ENCODE measurements around the gene TLE3. TPM values are rescaled to one million over a fixed set of nuclear protein-coding genes. Genes with fewer than 3 reads are reported as not detected.

TLE3 gene
- polyA plus RNA-seq, 4 donors, result 30.9 to 51.6 (median 39.8) TPM

DNA sequence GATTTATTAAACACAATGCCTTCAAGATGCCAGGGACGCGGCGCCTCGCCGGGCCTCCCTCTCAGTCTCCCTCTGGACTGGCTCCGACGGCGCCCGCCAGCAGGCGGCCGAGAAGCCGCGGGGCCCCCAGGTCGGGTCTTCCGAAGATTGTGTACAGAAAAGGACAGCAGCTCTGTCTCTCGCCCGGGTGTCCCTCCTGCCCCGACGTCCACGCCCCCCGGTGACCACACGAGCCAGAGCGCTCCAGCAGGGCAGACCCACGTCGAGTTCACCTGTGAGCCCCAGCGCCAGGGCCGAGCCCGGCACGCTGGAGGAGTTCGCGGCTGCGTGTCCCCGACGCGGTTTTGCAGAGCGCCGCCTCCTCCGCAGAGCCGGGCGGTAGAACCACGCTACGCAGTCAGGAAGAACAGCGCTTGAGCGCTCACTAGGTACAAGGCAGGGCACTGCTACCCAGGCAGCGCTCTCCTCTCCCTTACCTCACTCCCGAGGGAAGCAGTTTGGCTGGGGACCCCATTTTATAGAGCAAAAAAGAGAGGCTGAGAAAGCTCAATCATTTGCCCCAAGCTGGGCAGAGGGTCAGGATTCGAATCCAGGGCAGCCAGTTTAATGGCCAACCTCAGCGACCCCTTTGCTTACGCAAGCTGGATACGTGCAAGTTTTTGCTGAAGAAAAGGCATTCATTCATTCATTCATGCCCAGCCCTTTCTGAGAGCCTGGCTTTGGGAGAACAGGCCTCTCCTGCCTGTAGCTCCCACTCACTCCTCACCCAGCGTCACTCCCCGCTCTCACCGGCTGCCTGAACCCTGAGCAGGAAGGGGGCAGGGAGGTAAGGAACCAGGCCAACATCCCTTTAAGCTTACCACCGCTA, 3.0 kb upstream of the TLE3 start:
- no peak for DNase-seq (ENCODE audit: low read depth in 4 of 4, low spot score in 2 of 4)

DNA sequence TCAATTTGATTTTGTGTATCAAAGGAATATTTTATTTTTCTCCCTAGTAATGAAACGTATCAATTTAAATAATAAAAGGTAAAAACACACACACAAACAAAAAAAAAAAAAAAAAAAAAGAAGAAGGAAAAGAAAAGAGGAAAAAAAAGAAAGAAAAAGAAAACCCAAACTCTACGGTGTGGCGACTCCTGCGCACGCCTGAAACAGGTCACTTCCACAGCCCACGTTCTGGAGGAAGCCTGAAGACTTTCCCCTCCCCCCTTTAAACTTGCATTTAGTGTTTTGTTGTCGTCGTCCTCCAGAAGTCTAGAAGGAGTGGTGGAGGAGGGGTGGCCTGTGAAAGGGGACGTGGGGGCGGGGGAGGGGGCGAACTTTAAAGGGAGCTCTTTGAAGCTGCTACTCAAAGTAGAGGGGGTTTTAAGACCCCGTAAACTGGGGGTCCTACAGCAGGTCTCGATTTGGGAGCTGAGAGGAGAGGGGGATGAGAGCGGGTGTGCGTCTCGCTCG, 2.3 kb upstream of the TLE3 start:
- DNase-seq (ENCODE audit: low read depth in 4 of 4, low spot score in 2 of 4), result no peak

DNA sequence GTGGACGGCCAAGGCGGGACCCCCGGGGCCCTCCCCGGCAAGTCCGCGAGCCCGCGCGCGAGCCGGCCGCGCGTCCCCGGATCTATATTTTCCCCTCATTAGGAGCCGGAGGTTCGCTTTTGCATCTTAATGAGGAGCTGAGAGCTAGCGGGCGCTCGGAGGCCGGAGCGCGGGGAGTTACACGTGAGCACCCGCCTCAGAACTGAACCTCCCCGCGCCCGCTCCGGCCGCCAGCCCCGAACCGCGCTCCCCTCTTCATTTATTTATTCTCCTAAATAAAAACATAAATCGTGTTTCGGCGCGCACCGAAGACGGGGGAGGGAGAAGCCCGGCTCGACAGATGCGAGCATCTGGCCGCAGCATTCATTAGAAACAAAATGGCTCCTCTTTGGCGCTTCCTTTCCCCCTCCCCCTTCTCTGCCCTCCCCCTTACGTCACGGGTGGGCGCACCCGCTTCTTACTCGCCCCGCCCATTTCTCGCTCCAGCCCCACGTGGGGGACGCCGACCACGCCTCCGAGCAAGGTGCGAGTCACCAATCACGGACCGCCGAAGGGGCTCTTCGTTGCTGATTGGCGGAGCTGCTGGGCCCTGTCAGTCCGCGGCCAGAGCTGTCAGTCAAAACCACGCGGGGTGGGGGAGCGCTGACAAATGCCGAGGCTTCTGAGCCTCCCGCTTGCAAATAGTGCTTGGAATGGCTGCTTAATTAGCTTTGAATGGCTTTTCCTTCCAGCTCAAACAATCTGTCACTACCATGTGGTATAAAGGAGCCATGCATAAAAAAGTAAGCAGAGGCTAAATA, 1.6 kb upstream of the TLE3 start:
- peak; percentile 97 to 99 (median 98) for DNase-seq (ENCODE audit: low read depth in 4 of 4, low spot score in 2 of 4)

DNA sequence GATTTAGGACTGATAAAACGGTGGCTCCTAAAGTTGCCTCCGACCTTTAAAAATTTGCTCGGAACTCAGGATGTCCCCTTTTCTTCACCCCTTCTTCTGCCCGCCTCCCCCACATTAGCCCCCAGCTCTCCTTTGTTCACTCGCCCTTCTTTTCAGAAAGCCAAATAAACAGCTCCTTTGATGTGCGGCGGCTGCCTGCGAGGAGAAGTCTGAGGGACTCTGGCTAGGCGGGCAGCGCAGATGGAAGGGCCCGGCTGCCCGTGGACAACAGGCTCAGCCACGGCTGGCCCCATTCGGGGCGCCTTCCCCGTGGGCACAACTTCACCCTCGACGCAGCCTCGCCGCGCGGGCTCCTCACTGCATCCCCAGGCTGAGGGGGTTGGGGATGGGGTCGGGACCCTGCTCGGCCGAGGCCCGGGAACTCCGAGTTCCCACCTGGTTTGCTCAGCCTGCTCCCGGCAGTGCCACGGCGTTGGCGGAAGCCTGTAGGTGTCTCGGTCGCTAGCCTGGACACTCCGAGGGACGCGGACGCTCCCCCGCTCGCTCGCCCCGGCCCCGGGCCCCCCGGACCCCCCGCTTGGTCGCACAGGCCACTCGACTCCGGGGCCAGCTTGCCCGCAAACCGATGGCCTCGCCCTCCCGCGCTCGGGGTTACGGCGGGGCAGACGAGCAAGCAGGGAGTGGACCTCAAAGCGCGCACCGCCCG, 897 bp upstream of the TLE3 start:
- DNase-seq (ENCODE audit: low read depth in 4 of 4, low spot score in 2 of 4), result no peak

DNA sequence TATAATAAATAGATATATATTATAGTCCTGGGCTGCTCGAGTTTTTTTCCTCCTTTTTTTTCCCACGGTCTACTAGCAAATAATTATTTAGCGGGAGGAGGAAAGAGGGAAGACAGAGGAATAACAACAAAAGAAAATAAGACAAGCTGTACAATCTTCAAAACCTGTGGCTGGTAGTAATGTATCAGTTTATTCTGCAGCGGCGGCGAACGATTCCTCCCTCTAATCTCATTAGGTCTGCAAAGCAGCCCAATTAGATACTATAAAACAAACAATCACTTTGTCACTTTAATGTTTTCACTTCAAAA, 390 bp upstream of the TLE3 start:
- no peak for DNase-seq (ENCODE audit: low read depth in 4 of 4, low spot score in 2 of 4)

DNA sequence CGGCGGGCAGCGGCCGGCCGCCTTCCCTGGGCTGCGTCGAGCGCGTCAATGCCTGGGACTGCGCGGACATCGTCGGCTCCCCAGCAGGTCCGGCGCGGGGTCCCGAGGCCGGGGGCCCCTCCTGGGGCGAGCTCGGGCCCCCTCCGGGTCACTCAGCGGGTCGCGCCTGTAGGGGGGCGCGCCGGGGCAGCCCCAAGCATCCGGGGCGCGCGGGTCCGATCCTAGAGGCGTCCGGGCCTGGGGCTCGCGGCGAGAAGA, 725 bp downstream of the TLE3 start:
- DNase-seq (ENCODE audit: low read depth in 4 of 4, low spot score in 2 of 4), result no peak

DNA sequence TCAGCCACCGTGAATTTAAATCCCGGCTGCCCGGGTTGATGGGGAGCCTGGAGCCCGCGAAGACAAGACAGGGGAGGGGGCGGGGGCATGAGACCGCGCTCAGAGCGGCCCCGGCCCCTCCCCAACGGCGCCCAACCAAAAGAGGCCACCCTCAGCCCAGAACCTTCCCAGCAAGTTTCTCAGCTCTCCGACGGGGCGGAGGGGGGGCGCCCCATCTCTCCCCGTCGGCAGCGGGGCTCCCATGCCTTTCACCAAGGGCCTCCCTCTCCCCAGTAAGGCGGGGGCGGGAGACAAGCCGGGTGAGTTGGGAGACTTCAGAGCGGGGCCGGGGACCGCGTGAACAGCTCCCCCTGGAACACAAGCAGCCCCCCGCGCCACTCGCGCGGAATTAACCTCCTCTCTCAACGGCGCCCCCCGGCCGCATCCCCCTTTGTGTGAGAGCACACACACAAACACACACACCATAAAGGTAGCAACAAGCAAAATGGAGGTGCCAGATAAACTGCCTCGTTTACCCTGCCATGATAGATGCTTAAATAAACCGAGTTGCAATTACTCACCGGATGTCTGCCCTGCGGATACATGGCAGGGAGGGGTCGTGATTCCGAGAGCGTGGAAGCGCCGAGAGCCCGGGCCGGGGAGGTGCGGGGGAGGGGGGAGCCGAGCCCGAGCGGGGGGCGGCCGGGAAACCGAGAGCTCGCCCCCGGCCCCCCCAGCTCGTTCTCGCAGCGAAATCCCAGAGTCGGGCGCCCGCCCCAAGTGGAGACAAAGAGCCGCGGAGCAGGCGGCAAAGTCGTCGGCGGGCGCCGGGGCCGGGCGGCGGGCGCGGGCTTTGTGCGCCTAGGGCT, 1.3 kb downstream of the TLE3 start:
- DNase-seq (ENCODE audit: low read depth in 4 of 4, low spot score in 2 of 4), result no peak

DNA sequence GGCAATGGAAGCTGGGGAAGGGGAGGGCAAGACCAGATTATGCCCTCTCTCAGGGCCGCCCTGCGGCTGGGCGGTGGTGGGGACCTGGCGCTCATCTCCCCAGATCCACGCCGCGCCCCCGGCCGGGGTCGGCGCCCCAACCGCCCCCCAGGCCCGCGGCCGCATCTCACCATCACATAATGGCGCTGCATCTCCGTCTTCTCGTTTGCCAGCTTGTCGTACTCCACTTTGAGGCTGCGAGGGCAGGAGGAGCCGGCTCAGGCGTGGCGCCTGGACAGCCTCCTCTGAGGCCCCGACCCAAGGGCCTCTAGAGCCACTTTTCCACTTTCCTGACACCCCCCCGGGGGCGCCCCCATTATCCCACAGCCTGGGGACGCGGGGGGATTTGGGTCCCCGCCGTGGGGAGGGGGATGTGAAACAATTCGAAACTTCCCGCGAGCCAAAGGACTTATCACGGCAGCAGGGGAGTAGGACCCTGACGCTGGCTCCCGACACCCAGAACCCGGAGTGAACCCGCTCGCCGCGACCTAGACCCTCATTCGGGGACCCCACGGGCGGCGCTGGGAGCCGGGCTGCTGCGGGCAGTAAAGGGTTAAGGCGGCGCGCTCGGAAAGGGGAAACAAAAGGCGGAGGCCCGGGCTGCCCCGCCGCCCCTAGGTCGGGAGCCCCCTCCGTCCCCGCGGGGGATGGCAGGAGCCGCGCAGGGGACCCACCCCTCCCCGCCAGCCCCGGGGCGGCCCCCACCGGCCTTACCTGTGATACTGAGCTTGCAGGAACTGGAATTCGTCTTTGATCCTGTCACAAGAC, 2.1 kb downstream of the TLE3 start:
- DNase-seq (ENCODE audit: low read depth in 4 of 4, low spot score in 2 of 4), result no peak

DNA sequence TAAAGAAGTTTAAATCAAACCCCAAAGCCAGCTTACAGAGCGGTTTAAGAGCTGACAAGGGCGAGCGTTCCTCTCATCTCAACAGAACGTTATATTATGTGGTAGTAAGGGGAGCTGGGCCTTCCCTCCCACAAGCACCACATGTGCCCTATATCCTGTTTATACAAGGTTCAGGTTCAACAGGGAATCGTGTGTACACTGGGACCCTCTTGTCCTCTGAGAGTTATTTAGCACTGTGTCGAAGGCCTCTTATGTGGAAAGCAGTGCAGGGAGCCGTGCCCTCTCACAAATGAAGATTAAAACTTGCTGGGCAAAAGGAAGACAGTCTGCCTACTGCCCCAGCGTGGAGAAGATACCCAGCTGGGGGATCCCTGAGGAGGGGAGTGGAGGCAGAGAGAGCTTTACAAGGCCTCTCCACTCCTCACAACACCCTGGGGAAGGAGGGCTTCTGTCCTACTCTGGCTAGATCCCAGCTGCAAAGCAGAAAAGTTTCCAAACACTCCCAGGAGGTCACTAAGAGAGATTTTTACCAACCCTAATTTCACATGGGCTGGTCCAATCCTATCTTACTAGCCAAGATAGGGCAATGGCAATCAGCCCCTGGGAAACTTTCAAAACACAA, 2.9 kb downstream of the TLE3 start:
- DNase-seq (ENCODE audit: low read depth in 4 of 4, low spot score in 2 of 4), result no peak

DNA sequence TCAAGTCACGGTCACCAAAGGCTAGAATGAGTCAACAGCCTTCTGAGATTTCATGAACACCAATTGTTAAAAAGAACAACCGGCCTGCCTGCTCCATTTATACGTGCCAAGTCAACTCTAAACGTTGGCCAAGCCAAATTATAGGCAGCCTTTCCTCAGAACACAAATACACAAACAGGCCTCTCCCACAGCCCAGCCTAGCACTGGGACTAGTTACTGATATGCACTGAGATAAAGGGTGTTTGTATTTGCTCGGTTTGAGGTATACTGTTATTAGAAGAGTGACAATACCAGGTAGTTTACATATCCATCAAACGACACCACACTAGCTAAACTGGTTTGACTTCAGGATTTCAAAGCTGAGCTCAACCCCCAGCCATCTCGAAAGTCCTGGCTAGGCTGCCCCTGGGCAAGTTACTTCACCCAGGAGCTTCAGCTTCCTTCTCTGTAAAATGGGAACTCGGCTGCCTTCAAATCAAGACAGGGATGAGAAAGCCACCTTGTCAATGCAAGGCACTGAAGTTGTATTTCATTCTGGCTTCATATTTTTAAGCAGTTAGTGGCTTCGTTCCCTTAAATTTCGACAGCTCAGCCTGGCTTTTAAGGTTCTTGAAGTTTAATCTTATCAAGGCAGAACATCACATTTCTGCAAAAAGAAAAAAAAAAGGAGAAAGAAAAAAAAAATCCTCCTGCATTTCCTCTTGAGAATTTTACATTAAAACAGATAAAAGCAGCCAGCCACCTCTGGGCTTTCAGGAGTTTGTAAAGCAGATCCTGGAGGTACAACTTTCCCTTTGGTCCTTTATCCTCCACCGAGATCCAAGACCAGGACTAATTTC, 4.0 kb downstream of the TLE3 start:
- no peak for DNase-seq (ENCODE audit: low read depth in 4 of 4, low spot score in 2 of 4)

DNA sequence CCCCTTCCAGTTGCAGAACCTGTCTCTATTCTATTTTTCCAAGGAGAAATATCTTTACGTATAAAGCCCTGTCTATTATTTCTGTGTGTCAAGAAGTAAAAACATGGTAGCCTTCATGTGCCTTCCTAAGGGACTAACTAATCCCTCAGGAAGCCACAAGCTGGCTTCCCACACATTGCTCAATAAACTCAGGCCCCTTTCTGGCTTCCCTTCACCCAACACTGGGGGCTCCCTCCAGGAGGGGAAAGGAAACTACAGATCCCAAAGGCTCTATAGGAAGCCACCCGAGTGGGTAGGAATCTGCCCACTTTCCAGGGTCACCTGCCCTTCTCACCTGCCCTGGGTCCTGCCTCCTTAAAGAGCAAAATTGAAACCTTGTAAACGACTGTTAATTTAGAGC, 4.6 kb downstream of the TLE3 start:
- DNase-seq (ENCODE audit: low read depth in 4 of 4, low spot score in 2 of 4), result no peak

DNA sequence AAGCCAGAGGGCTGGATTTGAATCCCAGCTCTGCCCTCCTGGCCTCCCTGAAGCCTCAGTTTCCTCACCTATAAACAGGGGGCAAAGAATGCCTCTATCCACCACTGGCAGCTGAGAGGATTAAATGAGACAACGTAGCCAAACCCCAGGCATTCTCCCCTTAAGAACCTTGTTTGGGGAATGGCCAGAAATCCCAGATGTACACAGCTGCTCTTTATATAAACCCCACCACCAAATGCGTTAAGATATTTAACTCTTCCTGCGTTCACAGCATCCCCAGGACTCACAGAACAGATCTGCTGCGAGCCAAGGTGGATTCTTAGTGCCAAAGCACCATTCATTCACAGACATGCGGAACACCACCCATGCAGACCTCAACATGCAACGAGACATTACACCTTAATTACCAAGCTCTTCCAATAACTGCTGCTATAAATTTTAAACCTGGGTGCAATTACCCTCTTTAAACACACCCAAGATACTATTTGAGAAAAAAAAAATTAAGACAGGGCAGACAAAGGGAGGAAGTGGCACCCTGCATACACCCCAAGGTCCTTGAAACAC, 5.2 kb downstream of the TLE3 start:
- no peak for DNase-seq (ENCODE audit: low read depth in 4 of 4, low spot score in 2 of 4)

DNA sequence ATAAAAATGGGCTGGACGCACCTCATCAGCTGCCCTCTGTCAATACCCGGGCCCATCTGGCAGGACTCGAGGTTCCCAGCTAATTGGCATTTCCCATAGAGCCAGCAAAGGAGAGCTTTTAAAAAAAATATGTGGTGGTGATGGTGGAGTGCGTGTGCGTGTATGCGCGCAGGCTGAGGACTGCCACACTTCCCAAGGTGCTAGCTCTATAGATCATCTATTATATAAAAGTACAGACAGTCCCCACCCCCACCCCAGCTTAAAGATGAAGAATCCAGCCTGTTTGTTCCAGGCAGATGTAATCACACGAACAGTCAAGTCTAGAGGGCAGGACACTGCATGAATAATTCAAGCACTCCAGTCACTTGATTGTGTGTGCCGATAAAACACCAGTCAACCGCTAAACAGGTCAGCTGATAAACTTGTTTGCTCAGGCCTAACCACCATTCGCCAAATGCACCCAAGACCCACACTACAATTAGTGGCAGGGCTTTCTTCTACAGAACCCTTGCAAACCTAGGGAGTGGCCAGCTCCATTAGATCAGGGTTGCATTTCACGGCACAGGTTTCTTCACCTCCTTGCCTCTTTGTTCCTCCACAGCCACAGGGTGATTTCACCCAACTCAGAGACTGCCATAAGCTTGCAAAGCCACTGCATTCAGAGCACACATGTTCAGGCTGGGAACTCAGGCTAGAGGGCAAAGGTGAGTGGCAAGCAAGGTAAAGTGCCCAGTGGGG, 5.8 kb downstream of the TLE3 start:
- DNase-seq (ENCODE audit: low read depth in 4 of 4, low spot score in 2 of 4), result no peak

DNA sequence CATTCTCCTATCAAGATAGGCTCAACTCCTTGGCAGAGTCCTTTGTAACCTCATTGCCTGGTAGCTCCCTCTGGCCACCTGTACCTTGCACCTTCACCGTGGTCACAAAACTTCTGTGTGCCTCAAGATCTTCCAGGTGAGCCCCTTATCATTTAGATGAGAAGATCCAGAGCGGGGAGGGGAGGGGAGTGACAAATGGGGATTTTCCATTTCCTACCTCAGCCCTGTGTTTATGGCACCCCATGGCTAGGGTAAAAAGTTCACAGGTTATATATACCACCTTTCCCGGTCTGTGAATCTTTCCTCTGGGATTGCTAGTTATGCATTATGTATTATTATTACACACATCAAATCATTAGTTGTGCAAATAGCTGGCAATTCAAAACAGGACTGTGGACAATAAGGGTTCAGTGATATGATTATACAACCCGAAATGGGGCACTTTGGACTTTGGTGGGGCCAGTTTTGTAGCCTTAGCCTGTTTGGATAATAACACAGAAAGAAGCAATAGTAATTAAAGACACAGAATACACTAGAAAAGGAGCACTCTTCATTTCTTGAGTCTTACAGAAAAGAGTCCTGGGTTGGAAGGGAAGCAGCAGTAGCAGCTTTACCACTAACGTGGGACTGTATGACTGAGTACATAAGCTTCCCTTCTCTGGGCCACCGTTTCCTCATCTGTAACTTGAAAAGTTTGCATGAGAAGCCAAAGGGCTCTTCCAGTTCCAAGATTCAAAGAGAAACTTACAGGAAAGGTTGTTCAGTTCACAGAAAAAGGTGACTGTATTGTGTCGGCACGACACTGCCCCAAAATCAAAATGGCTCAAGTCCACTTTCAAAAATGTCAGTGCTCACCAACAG, 7.1 kb downstream of the TLE3 start:
- no peak for DNase-seq (ENCODE audit: low read depth in 4 of 4, low spot score in 2 of 4)

DNA sequence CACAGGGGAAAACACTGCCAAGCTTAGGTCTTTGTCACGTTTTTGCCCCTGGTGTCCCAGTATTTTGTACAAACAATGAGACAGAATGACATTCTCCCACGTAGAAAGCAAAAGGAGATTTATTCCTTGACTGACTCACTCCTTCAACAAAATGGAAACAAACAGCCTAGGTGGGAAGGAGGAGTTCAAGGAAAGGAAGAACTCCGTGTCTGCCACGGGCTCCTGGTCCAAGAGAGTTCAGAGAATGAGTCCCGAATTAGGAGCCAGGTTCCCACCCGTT, 8.1 kb downstream of the TLE3 start:
- no peak for DNase-seq (ENCODE audit: low read depth in 4 of 4, low spot score in 2 of 4)

DNA sequence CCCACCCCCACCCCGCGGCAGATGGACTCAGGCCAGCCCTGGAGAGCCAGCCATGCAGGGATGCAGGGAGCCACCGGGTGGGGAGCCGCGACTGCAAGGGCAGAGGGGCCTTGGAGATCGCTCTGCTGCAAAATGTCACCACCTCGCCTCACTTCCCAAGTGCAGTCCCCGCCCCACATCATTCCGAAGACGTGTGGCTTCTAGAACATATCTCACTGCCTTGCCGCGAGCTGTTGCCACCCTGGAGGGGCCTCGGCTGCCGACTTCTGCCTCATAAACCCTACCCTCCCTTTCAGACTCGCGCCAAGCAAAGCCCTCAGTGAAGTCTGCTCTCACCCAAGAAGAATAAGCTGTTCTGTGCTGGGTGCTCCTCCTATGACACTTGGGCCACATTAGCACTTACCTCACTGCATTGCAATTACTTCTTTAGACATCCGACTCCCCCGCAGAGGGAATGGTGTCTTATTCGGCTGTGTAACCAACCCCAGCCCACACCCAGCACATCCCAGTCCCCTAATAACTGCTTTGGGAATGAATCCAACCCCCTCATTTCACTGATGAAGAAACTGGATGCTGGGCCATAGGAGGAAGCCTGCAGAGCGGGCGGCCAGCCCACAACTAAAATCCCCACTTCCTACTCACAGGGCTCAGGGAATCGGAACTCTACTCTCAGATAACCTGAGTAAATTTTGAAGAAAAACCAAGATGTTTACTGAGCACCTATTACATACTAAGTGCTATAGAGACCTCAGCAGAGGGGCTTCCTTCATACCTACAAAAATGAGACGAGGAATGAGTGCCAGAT, 8.6 kb downstream of the TLE3 start:
- DNase-seq (ENCODE audit: low read depth in 4 of 4, low spot score in 2 of 4), result no peak

All from left renal cortex interstitium (tissue), 4 donors.